CD4-positive, CD25-positive, alpha-beta regulatory T cell (primary cell): ENCODE results near the gene ZNF407. TPM values are rescaled to one million over a fixed set of nuclear protein-coding genes. Genes with fewer than 3 reads are reported as not detected.

ENCODE experiments used
- ATAC-seq, 2 donors: fragments of 150-1000 bp; cut with Tn5 transposase; one replicate each; pipeline ENCODE4 v1.10.0; 2021; ENCODE audit warnings: low read depth in 2 of 2, moderate number of reproducible peaks in 2 of 2, moderate library complexity in 1 of 2
- DNase-seq, 3 donors: peaks; one replicate each; pipeline versions ENCODE4 v3.0.0 to v3.0.0-alpha.2; 2012 to 2022; ENCODE audit warnings: mixed read lengths in 1 of 3
- H3K27ac ChIP-seq: one replicate; pipeline ENCODE4 v1.7.0; 2013; ENCODE audit warnings: mild to moderate bottlenecking, low read length; ENCODE audit not compliant: insufficient read depth, poor library complexity, severe bottlenecking
- H3K27me3 ChIP-seq: one replicate; pipeline ENCODE4 v1.7.0; 2013; ENCODE audit warnings: low read length; ENCODE audit not compliant: control insufficient read depth, insufficient read depth
- H3K36me3 ChIP-seq: one replicate; pipeline ENCODE4 v1.7.0; 2013; ENCODE audit warnings: mild to moderate bottlenecking, low read length, moderate library complexity; ENCODE audit not compliant: control insufficient read depth, insufficient read depth
- H3K4me1 ChIP-seq: 2 replicates; pipeline ENCODE4 v1.7.0; 2013; ENCODE audit warnings: mild to moderate bottlenecking, low read length; ENCODE audit not compliant: insufficient read depth, control insufficient read depth, poor library complexity, severe bottlenecking
- H3K4me3 ChIP-seq: one replicate; pipeline ENCODE4 v1.7.0; 2013; ENCODE audit warnings: low read depth, mild to moderate bottlenecking, low read length, moderate library complexity
- H3K9me3 ChIP-seq, 2 experiments: 1 replicate in 1 of 2; 2 replicates in 1 of 2; pipeline ENCODE4 v1.7.0; 2013; ENCODE audit warnings: low read length in 2 of 2, mild to moderate bottlenecking in 1 of 2, moderate library complexity in 1 of 2; ENCODE audit not compliant: control insufficient read depth in 2 of 2
- H3K27ac Mint-ChIP-seq, 3 donors: one replicate each; pipeline ENCODE4 v1.8.0; 2020 to 2022; ENCODE audit warnings: mild to moderate bottlenecking in 3 of 3, mixed read lengths in 3 of 3, moderate library complexity in 2 of 3
- H3K27me3 Mint-ChIP-seq: one replicate; pipeline ENCODE4 v1.8.0; 2022; ENCODE audit warnings: mild to moderate bottlenecking, mixed read lengths
- H3K36me3 Mint-ChIP-seq: one replicate; pipeline ENCODE4 v1.8.0; 2020; ENCODE audit warnings: mixed read lengths
- H3K4me1 Mint-ChIP-seq, 4 donors: one replicate each; pipeline ENCODE4 v1.8.0; 2020 to 2022; ENCODE audit warnings: mixed read lengths in 4 of 4, mild to moderate bottlenecking in 1 of 4
- H3K4me3 Mint-ChIP-seq, 4 donors: one replicate each; pipeline ENCODE4 v1.8.0; 2020 to 2022; ENCODE audit warnings: mild to moderate bottlenecking in 4 of 4, mixed read lengths in 4 of 4, moderate library complexity in 3 of 4
- H3K9me3 Mint-ChIP-seq, 7 donors: one replicate each; pipeline ENCODE4 v1.8.0; 2020 to 2022; ENCODE audit warnings: mixed read lengths in 7 of 7, mild to moderate bottlenecking in 3 of 7, moderate library complexity in 2 of 7
- polyA plus RNA-seq, 4 donors: library from polyadenylated mRNA; unstranded; fragments of 300-500 nt; fragmentation: Illumina TruSeq; gene quantifications; one replicate each; pipeline ENCODE4 v1.2.3, GENCODE V29; 2021
- total RNA-seq: library from RNA; stranded (reverse); gene quantifications from one replicate; pipeline ENCODE4 v1.2.3, GENCODE V29; 2022

ZNF407 gene
- total and polyA plus RNA-seq, 5 donors from 2014 or later: 2.0 to 34.0 (median 3.8) TPM

- Mint-ChIP-seq H3K27ac (no peak overlapping the region), H3K4me3 (no peak overlapping the region), H3K36me3 (peaks cover 31% of the 10 kb centered on the region), H3K9me3 (peaks cover 0 to 2% (median 0%) of the 10 kb centered on the region in 7 donors), H3K4me1 (peaks cover 0 to 13% (median 7%) of the 10 kb centered on the region in 4 donors), H3K27me3 (no peaks in the 10 kb centered on the region)
- Histone ChIP-seq H3K4me3 (no peak overlapping the region), H3K36me3 (peaks cover 5% of the 10 kb centered on the region), H3K4me1 (no peaks in the 10 kb centered on the region), H3K27ac (no peak overlapping the region), H3K27me3 (no peaks in the 10 kb centered on the region), H3K9me3 (no peaks in the 10 kb centered on the region)
- no peak for DNase-seq
- no peak for ATAC-seq
Measured at GRCh38 chr18:75062297-75062886, 464.7 kb downstream of the ZNF407 start.

GRCh38 chr18:75063196-75063595 is 465.5 kb downstream of the ZNF407 start:
- Mint-ChIP-seq H3K27me3 (no peaks in the 10 kb centered on the region), H3K4me1 (peaks cover 0 to 21% (median 14%) of the 10 kb centered on the region in 4 donors), H3K4me3 (no peak overlapping the region), H3K36me3 (peaks cover 31% of the 10 kb centered on the region), H3K27ac (no peak overlapping the region), H3K9me3 (peaks cover 0 to 2% (median 0%) of the 10 kb centered on the region in 7 donors)
- DNase-seq (no peak), ATAC-seq (no peak)
- H3K4me3 ChIP-seq: no peak overlapping the region
- H3K27ac ChIP-seq: no peak overlapping the region
- H3K9me3 ChIP-seq: no peaks in the 10 kb centered on the region
- peaks cover 5% of the 10 kb centered on the region for H3K36me3 ChIP-seq
- no peaks in the 10 kb centered on the region for H3K4me1 ChIP-seq
- H3K27me3 ChIP-seq: no peaks in the 10 kb centered on the region

GRCh38 chr18:75063615-75064512 is 466.2 kb downstream of the ZNF407 start:
- Mint-ChIP-seq H3K9me3 (peaks cover 0 to 2% (median 0%) of the 10 kb centered on the region in 7 donors), H3K4me1 (peaks cover 0 to 25% (median 15%) of the 10 kb centered on the region in 4 donors), H3K27me3 (no peaks in the 10 kb centered on the region), H3K27ac (peak overlapping the region in 1 of 3 donors; percentile 38), H3K36me3 (peaks cover 30% of the 10 kb centered on the region), H3K4me3 (no peak overlapping the region)
- peaks cover under 1% of the 10 kb centered on the region for H3K4me1 ChIP-seq
- H3K27ac ChIP-seq: no peak overlapping the region
- no peaks in the 10 kb centered on the region for H3K9me3 ChIP-seq
- ATAC-seq: no peak
- no peak for DNase-seq
- peaks cover 5% of the 10 kb centered on the region for H3K36me3 ChIP-seq
- H3K4me3 ChIP-seq: no peak overlapping the region
- H3K27me3 ChIP-seq: no peaks in the 10 kb centered on the region

GRCh38 chr18:75064513-75064905 is 466.8 kb downstream of the ZNF407 start:
- peaks cover 7% of the 10 kb centered on the region for H3K4me1 ChIP-seq
- H3K27ac Mint-ChIP-seq: no peak overlapping the region
- no peak overlapping the region for H3K27ac ChIP-seq
- H3K36me3 Mint-ChIP-seq: peaks cover 24% of the 10 kb centered on the region
- no peaks in the 10 kb centered on the region for H3K27me3 Mint-ChIP-seq
- H3K4me3 ChIP-seq: no peak overlapping the region
- H3K4me3 Mint-ChIP-seq: no peak overlapping the region
- DNase-seq (no peak), ATAC-seq (no peak)
- peaks cover 5% of the 10 kb centered on the region for H3K36me3 ChIP-seq
- H3K4me1 Mint-ChIP-seq: peaks cover 0 to 30% (median 17%) of the 10 kb centered on the region in 4 donors
- peaks cover 0 to 2% (median 0%) of the 10 kb centered on the region in 7 donors for H3K9me3 Mint-ChIP-seq
- no peaks in the 10 kb centered on the region for H3K27me3 ChIP-seq
- H3K9me3 ChIP-seq: no peaks in the 10 kb centered on the region

GRCh38 chr18:75065251-75066000 is 467.8 kb downstream of the ZNF407 start:
- H3K9me3 ChIP-seq: no peaks in the 10 kb centered on the region
- H3K4me1 ChIP-seq: peaks cover 16% of the 10 kb centered on the region
- H3K27me3 Mint-ChIP-seq: no peaks in the 10 kb centered on the region
- H3K27me3 ChIP-seq: no peaks in the 10 kb centered on the region
- ATAC-seq (no peak), DNase-seq (no peak)
- H3K9me3 Mint-ChIP-seq: no peaks in the 10 kb centered on the region
- H3K36me3 Mint-ChIP-seq: peaks cover 24% of the 10 kb centered on the region
- H3K4me3 ChIP-seq: no peak overlapping the region
- no peak overlapping the region for H3K27ac ChIP-seq
- H3K27ac Mint-ChIP-seq: peak overlapping the region in 1 of 3 donors; percentile 26
- peak overlapping the region in 1 of 4 donors; percentile 68 for H3K4me3 Mint-ChIP-seq
- peaks cover 5% of the 10 kb centered on the region for H3K36me3 ChIP-seq
- H3K4me1 Mint-ChIP-seq: peaks cover 0 to 39% (median 24%) of the 10 kb centered on the region in 4 donors

GRCh38 chr18:75066021-75066880 is 468.6 kb downstream of the ZNF407 start:
- Histone ChIP-seq H3K4me3 (no peak overlapping the region), H3K36me3 (peaks cover 5% of the 10 kb centered on the region), H3K27ac (no peak overlapping the region), H3K27me3 (no peaks in the 10 kb centered on the region), H3K4me1 (peaks cover 24% of the 10 kb centered on the region), H3K9me3 (no peaks in the 10 kb centered on the region)
- no peaks in the 10 kb centered on the region for H3K9me3 Mint-ChIP-seq
- DNase-seq (no peak), ATAC-seq (no peak)
- peaks cover 7 to 47% (median 32%) of the 10 kb centered on the region in 4 donors for H3K4me1 Mint-ChIP-seq
- H3K27me3 Mint-ChIP-seq: no peaks in the 10 kb centered on the region
- H3K36me3 Mint-ChIP-seq: peaks cover 24% of the 10 kb centered on the region
- peak overlapping the region in 1 of 4 donors; percentile 68 for H3K4me3 Mint-ChIP-seq
- peak overlapping the region in 1 of 3 donors; percentile 75 for H3K27ac Mint-ChIP-seq

GRCh38 chr18:75066936-75067335 is 469.3 kb downstream of the ZNF407 start:
- peaks cover 31% of the 10 kb centered on the region for H3K4me1 ChIP-seq
- Mint-ChIP-seq H3K36me3 (peaks cover 21% of the 10 kb centered on the region), H3K27ac (peak overlapping the region in 2 of 3 donors; percentile 75 to 76), H3K9me3 (no peaks in the 10 kb centered on the region), H3K27me3 (no peaks in the 10 kb centered on the region), H3K4me3 (peak overlapping the region in 3 of 4 donors; percentile 13 to 62 (median 48)), H3K4me1 (peaks cover 9 to 54% (median 34%) of the 10 kb centered on the region in 4 donors)
- no peaks in the 10 kb centered on the region for H3K9me3 ChIP-seq
- H3K4me3 ChIP-seq: no peak overlapping the region
- H3K36me3 ChIP-seq: peaks cover 5% of the 10 kb centered on the region
- ATAC-seq: no peak
- H3K27me3 ChIP-seq: no peaks in the 10 kb centered on the region
- no peak overlapping the region for H3K27ac ChIP-seq
- DNase-seq: peak in 1 of 3 donors; percentile 37
